ENCODE measurements around the gene EFNA5. TPM values are rescaled to one million over a fixed set of nuclear protein-coding genes. Genes with fewer than 3 reads are reported as not detected.

The EFNA5 gene
- polyA plus RNA-seq, 3 donors = 24.7 to 26.4 (median 24.7) TPM

DNA sequence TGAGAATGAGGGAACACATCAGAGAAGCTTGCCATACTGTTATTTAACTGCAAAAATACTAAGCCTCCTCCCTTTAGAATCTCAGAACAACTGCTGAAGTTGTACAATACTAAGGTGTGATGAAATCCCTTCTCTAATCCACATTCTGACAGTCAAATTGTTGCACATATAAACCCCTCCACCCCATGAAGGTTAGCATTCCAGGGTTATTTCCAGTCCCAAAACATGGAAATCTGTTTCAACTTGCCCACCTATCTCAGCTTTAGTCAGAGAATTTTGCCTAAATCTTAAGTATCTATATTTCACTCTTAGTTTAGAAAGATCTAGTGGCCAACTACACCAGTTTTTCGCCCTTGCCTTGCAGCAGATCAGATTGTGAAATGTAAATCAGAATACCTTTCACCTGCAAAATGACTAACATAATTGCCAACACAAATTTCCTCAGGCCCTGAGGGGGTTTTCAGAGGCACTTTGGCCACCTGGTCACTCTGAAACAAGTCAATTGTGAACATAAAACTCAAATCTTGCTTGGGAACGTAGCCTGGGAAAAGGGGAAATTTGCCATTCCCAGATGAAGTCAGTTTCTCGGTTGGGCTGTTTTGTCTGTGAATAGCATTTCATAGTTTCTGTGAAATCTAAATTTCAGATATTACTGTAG is 93.9 kb downstream of the EFNA5 start:
- DNase-seq = no peak

DNA sequence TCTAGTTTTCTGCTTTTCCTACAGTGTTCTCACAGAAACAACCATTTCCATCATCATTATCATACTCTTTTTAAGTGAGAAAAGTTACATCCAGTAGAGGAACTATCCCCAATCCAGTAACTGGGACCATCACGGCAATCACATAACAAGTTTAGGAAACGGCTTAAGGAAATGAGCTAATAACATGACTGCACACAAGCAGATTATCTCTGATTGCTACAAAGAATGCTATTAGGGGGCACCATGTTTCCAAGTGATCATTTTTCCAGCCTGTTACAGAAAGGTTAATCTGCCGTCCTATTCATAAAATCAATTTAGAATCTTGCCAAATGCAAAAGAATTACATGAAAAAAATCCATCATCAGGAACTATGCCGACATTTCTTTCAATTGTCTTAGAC is 94.6 kb downstream of the EFNA5 start:
- DNase-seq = no peak

DNA sequence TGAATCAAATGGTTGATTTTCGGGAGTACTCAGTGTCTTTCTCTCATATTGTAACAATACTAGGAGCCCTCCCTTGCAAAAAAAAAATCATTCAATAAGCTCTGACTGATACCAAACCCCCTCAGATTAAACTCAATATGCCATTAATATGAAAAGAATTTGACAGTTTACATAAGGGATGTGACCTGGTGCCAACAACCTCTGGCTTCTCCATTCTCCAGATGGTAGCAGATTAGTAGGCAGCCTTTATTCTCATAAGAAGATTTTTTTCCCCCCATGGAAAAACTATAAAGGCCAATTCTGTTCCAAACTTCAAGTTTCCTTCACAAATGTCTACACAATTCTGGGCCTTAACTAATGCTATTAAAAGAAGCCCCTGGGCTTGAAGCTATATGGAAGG is 96.5 kb downstream of the EFNA5 start:
- no peak for DNase-seq

DNA sequence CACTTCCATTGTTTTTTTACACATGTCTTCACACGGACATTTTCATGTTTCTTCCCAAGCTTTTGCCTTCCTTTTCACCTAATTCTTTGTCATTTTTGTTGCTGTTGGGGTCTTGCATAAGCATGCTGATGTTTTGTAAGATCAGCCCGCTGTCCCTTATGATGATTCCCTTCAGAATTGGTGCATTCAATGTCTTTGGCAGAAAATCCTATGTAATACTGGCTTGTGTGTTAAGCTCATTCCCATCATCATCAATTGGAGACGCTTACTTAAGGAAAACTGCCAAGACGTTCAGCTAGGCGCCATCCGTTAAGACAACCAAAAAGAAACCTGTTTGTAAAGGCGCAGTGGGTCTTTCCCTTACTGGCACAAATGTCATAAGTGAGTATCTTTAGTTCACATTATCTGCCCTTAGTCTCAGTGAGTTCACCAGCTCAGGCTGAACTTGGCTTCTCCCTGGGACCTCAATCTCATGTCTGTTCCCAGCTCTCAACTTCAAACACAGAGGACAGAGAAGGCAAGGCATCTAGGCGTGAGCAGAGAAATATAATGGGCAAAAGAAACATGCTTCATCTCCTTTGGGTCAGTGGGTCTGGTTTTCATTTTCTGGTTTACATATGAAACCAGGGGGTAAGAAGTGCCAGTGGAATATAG is 97.9 kb downstream of the EFNA5 start:
- no peak for DNase-seq

DNA sequence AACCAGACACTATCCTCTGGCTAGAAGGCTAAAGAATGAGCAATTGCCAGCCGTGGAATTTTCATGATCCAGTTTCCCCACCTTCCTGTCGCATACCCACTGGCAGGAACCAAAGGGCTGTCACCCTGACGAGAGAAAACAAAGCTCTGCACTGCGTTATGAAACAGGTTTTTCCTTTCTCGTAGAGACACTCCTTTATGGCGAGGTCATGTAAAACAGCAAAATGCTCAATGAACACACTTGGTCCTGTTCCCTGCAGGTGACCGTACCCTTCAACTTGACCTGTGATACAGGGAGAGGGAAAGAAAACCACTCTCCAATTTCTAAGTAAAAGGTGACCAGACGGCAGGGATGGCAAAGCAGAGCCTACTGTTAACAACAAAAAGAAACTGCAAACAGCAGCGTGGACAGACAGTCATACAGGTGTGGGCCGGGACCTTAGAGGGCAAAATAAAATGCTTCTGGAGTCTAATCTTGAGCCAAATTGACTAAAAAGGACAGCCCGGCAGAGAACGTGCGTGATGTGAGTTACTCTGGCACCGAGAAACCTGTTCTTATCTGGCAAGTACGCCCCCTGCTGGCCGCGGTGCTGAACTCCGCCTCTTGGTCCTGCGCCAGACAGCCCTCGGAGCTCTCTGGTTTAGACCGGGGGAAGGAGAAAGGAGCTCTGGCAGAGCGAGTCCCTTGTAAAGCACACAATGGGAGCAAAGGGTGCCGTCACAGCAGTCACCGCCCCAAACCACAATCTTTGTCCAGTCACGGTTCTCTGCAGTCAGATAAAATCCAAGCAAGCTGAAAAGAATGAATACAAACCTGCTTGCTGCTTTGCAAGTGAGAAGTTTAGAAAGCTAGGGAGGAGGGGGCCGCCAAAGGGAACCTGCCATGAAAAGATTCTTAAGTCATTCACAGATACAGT is 98.9 kb downstream of the EFNA5 start:
- DNase-seq = peak; percentile 93

DNA sequence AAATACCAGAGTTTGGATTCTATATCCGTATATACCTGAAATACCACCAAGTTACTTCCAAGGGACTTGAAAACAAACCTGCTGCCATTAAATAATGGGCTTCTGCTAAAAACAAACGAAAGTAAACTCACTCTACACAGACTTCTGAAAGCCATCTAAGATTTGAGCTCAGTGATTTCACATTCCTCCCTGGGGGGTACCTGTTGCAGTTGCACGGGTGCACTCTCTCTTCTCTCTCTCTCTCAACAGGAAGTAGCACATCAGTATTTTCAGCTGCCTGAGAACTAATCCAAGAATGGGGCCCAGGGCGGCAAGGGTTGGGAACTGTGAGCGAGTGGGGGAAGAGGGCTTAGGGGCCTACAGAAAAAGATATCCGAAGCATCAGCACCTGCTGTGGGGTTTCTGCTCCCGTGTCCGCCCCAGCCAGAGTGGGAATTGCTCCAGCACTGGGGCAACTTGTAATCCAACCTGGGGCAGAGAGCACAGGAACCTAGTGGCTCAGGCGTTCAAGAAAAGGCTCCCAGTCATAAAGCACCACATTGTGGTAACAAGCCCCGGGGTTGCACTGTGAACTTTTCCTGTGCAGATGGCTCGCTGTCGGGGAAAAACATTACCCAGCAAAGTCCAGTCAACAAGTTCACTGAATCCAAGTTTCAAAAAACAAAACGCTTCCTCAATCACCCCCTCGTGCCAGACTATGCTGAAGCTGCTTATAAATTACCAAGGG is 99.8 kb downstream of the EFNA5 start:
- DNase-seq = no peak

DNA sequence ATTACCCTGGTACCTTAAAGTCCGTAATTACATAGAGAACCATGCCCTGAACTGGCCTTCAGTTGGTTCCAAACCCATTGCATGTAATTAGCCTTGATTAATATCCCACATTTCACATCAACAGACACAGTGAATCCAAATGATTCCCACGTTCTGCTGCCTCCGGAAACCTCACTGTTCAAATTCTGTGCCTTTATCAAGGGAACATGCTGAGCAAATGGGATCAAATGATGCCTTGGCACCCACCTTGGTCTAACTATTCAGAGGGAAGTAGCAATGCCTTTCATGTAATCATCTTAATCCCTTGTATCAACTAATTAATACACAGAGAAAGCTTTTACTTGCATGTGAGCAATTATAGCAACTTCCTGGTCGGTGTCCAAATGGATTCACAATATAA is 100.6 kb downstream of the EFNA5 start:
- DNase-seq = no peak

DNA sequence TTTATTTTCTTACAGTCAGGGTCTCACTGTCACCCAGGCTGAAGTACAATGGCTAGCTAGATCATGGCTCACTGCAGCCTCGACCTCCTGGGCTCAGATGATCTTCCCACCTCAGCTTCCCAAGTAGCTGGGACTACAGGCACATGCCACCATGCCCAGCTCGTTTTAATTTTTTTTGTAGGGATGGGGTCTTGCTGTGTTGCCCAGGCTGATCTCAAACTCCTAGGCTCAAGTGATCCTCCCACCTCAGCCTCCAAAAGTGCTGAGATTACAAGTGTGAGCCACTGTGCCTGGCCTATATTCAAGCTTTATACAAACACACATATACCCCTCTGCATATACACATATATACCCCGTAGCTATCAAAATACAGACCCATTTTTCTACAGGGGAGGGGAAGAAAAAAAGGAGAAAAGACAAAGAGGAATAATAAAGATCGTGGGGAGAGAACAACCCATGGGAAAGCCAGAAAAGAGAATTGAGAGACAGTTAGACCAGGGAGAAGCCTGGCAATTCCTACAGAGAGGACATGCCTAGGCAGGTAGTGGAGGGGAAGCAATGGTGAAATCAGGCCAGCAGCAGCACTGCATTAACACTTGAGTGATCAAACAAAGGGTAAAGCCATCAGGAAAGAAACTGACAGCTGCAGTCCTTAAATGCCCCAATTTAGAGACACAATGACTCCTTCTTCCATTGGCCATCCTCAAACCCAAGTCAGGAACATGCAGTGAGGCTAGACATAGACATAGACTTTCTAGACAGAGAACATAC is 102.7 kb downstream of the EFNA5 start:
- DNase-seq = no peak

DNA sequence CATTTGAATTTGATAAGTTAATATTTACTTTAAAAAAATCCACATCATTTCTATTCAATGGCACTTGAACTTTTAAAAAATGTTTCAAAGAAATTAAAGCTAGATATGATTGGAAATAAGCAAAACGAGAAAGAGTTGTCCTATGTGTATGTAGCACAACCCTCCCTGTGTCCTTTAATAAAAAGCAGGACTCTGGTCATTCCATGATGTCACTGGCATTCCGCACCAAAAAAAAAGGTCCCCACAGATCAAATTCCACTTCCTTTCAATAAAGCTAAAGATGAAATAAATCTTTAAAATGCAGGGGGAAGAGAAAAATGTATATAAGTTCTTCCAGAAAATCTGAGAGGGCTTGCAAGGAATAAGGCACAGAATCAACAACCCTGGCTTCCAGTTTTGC is 103.8 kb downstream of the EFNA5 start:
- DNase-seq = no peak

DNA sequence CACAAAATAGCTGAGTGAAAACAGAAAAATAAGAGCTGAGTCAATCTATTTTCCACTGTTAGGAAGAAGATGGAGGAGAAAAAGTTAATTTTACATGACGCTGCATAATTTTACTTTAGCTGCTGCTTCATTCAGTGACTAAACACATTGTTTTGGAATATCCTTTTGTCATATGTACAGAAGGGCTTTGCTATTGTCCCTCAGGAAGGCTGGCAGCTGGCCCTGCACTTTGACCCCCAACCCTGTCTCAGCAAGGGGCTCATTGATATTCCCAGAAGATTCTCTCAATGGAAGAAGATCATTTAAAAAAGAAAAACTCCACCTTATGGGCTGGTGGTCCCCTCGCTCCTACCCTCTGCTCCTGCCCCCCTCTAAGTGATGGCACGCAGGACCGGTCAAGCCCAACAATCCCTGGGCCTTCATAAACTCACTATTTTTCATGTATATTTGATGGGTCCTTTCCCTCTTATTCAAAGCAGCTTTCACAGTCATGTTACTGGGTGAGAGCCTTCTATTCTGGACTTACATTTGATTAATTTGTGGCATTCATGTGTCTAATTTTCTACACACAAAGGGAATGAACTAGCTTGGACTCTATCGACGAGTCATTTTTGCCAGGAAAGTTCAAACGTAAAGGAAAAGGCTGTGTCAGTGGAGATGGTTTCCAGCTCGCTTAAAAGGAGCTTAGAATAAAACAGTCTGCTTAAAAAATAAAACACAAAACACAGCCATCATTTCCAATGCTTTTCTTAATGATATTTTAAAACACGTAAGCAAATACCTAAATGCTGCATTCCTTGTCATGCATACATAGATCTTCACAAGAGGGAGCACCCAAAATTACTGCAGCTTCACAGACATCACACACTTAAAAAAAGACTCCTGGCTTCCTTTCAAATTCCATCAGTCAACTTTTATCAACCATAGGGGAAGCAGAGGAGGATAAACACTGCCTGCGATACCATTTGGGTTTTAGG is 104.7 kb downstream of the EFNA5 start:
- no peak for DNase-seq

DNA sequence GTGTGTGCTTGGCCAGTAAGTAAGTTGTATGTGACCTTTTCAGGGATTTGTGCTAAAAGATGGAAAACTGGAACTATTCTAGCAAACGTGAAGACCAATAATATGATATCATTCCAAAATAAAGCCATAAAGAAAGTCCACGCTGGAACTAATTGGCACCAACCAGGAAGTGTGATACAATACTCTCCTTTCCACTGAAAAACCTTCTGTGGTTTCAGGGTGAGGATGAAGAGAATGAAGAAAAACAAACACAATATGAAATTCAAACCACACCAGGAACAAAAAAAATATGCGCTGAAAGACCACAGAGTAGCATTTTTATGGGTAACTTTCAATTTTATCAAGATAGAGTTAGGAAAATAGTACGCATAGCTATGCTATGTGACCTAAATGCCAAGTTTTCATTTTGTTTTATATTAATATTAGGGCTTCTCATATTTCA is 105.8 kb downstream of the EFNA5 start:
- no peak for DNase-seq

DNA sequence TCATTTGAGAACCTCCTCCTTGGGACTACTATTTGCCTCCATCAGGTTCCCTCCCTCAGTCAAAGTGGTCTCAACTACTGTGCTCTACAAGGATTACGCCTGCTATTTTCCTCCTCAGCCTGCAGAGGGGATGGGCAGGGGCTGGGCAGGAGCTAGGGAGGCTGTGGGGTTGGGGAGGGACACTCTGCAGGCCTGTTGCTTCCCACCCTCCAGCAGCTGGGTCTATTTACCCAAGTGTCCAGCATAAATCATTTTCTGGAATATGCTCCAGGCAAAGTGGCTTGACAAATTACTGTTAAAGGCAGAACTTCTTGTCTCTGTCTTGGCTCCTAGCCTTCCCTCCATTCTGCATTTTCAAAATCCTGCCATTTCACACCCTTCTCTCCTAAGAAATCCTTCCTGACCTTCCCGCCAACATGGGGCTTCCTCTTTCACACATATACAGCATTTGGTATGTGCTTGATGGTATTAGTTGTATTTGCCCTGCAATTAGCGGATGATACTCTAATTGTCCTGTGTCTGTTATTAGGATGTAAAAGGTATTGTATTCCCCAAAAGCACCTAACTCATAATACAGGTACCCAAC is 106.7 kb downstream of the EFNA5 start:
- no peak for DNase-seq

DNA sequence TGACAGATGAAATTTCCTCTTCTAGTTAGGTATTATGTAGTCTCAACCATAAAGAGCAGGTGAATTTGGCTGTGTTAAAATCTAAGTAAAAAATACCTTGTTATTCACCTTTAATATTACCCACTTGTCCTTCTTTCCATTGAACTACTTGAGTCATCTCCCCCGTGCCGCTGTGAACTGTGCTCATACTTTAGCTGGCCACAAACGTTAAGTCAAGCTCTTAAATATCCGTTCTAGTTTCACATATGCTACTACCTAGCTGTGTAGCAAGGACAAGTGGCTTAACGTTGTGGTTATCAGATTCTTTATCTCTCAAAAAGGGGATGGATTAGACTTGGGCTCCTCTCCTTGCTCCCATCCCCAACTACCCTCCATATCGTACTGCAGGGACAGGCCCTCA is 110.4 kb downstream of the EFNA5 start:
- DNase-seq = no peak

DNA sequence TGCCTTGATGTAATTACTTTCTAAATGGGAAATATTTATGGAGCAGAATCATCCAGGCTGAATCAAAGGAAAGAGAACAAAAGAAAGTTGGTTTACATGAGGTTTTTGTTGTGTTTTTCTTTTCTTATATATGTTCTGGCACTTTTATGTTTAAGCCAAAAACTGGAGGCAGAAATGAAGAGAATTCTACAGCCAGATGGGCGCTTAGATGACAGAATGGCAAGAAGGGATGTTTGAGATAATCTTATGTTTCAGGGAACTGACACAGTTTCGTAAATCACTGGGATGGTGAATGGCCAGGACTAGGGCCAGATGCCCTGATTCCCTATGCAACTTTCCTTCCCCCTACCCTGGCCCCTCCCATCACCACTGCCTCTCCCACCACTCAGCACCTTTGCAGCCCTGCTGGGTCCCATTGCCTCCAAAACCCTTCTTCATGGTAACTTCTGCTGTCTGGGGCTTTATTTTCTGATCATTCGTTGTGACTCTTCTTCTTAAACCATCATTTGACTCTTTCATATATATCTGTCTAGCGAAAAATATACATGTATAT is 111.8 kb downstream of the EFNA5 start:
- no peak for DNase-seq

DNA sequence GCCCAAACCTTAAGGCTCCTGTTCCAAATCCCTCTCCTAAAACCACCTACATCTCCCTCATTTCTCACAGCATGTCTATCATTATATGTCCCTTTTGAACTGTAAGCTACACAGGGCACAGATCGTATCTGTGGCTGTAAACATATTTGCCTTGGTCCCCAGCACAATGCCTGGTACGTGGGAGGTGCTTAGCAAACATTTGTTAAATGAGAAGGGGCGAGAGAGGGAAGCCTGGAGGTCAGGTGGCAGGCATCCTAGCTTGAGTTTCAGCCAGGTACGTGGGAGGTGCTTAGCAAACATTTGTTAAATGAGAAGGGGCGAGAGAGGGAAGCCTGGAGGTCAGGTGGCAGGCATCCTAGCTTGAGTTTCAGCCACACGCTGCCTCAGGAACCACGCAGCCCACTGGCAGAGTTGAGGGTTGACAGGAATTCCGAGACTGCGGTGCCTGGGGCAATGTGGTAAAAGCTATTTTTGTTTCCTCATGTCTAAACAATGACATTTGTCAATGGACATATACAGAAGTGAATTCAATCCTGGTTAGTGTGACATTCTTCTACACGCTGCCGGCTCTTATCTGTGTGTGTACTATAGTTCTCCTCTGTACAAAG is 113.6 kb downstream of the EFNA5 start:
- DNase-seq = peak; percentile 68

DNA sequence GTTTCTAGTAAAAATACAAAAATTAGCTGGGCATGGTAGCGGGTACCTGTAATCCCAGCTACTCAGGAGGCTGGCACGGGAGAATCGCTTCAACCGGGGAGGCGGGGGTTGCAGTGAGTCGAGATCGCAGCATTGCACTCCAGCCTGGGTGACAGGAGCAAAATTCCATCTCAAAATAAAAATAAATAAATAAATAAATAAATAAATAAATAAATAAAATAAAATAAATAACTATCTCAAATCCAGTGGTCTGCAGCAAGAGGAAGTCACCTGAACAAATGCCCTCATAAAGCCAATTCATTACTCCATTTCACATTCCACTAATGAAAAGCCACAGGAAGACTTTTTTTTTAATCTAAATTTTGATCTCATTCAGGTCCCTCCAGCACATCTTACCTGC is 114.2 kb downstream of the EFNA5 start:
- no peak for DNase-seq

DNA sequence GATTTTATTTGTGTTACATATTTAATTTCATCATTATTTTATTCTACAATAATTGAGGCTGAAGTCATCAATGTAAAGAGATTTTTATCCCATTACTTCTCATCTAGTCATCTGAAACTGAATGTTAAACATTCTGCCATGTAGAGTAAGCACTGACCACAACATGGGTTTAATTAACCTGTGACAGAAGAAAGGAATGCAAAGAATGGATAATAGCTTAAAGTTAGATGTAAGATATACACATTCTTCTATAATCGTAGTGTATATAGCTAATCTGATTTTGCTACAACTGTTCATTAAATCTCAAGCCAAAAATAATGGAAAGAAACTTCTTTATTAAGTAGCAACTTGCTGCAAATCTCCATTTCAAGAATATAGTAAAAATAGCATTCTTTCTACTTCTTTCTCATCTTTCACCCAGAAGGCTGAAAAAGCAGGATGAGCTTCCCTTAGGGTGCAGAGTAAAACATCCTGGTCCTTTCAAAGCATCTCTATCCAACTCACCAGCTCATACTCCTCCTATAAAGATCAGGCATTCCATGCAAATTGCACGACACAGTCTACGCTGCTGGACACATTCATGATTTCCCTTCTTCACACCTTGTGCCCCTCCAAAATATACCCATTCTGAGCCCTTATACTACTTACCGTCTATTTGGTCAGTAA is 115.2 kb downstream of the EFNA5 start:
- DNase-seq = no peak

DNA sequence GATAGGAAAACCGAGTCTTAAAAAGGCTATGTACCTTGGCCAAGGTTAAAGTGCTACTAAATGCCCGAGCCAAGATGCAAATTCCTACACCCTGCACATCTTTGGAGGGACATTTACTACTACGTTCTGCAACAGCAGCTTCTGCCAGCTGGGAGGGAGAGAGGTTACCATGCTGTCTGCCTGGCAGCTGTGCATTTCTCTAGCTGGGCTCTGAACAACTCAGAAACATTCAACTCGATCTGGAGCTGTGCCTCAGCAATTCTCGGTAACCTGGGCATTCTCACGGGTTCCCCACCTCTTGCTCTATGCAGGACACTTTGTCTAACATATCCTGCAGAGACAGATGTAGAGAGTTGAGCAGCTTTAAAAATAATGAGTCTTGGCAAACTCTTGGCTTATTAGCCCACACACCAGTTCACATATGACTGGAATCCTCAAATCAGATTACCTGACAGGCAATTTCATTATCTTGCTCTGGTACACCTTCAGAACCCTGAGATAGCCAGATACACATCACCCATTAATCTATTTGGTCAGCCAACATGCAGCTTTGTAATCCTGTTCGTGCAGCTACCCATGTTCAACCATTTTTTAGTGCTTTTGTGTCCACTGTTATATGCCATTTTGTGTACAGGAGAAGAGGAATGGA is 115.8 kb downstream of the EFNA5 start:
- DNase-seq = no peak

Data from renal pelvis (tissue), 4 donors.